CD14-positive monocyte (primary cell): ENCODE data around the gene HNRNPF. TPM values are rescaled to one million over a fixed set of nuclear protein-coding genes. Genes with fewer than 3 reads are reported as not detected.

Experiments
- DNase-seq, 3 donors: peaks; one replicate each; pipeline ENCODE4 v3.0.0-alpha.2; 2011 to 2022
- H2AFZ ChIP-seq: 2 replicates; pipeline ENCODE4 v1.6.0; 2012; ENCODE audit warnings: mild to moderate bottlenecking, low read depth, low read length, inconsistent platforms; ENCODE audit not compliant: insufficient read depth, poor library complexity, severe bottlenecking
- H3K27ac ChIP-seq, 2 donors: 1 replicate in 1 of 2; 2 replicates in 1 of 2; pipeline ENCODE4 v1.5.1; 2012 to 2013; ENCODE audit warnings: low read length in 2 of 2, control low read depth in 1 of 2, inconsistent platforms in 1 of 2, low read depth in 1 of 2, mild to moderate bottlenecking in 1 of 2
- H3K27me3 ChIP-seq, 2 donors: one replicate each; pipeline versions ENCODE4 v1.6.0 to v1.6.1; 2011 to 2013; ENCODE audit warnings: low read length in 2 of 2; ENCODE audit not compliant: control insufficient read depth in 2 of 2, insufficient read depth in 2 of 2
- H3K36me3 ChIP-seq, 2 donors: replicated peaks in 1 of 2; 1 replicate in 1 of 2; 2 replicates in 1 of 2; pipeline versions ENCODE4 v1.5.1 to v1.6.1; 2012 to 2013; ENCODE audit warnings: low read length in 2 of 2, control low read depth in 1 of 2, inconsistent platforms in 1 of 2, mild to moderate bottlenecking in 1 of 2; ENCODE audit not compliant: insufficient read depth in 2 of 2, control insufficient read depth in 1 of 2
- H3K4me1 ChIP-seq, 2 donors: 1 replicate in 1 of 2; 2 replicates in 1 of 2; pipeline versions ENCODE4 v1.5.1 to v1.6.1; 2012 to 2013; ENCODE audit warnings: low read length in 2 of 2, control low read depth in 1 of 2, inconsistent platforms in 1 of 2, mild to moderate bottlenecking in 1 of 2, moderate library complexity in 1 of 2; ENCODE audit not compliant: insufficient read depth in 2 of 2, control insufficient read depth in 1 of 2
- H3K4me2 ChIP-seq: replicated peaks from 2 replicates; pipeline ENCODE3; 2012; ENCODE audit warnings: low read length, moderate library complexity, mild to moderate bottlenecking; ENCODE audit not compliant: poor library complexity, severe bottlenecking; ENCODE audit errors: extremely low read depth
- H3K4me3 ChIP-seq, 3 experiments: fragments of 200-600 bp in 1 of 3; sonication (generic) in 1 of 3; replicated peaks in 1 of 3; 1 replicate in 2 of 3; 2 replicates in 1 of 3; pipeline ENCODE4 v1.5.1; 2011 to 2013; ENCODE audit warnings: low read length in 3 of 3, mild to moderate bottlenecking in 3 of 3, control low read depth in 2 of 3, low read depth in 2 of 3, inconsistent platforms in 1 of 3, moderate library complexity in 1 of 3
- H3K79me2 ChIP-seq: 2 replicates; pipeline ENCODE4 v1.6.0; 2012; ENCODE audit warnings: mild to moderate bottlenecking, control low read depth, inconsistent platforms, low read length, moderate library complexity; ENCODE audit not compliant: insufficient read depth
- H3K9ac ChIP-seq: 2 replicates; pipeline ENCODE4 v1.6.0; 2017; ENCODE audit warnings: low read length, mild to moderate bottlenecking; ENCODE audit not compliant: insufficient read depth, poor library complexity, severe bottlenecking
- H3K9me3 ChIP-seq, 2 donors: replicated peaks in 1 of 2; 1 replicate in 1 of 2; 2 replicates in 1 of 2; pipeline versions ENCODE4 v1.5.1 to v1.6.1; 2012 to 2013; ENCODE audit warnings: low read length in 2 of 2, control low read depth in 1 of 2; ENCODE audit not compliant: control insufficient read depth in 1 of 2, insufficient read depth in 1 of 2
- H4K20me1 ChIP-seq: 2 replicates; pipeline ENCODE4 v1.6.0; 2012; ENCODE audit warnings: mild to moderate bottlenecking, low read length, control low read depth, moderate library complexity; ENCODE audit not compliant: insufficient read depth
- H3K27ac Mint-ChIP-seq, 7 donors: one replicate each; pipeline ENCODE4 v1.8.0; 2020; ENCODE audit warnings: mild to moderate bottlenecking in 7 of 7, mixed read lengths in 7 of 7, moderate library complexity in 6 of 7, inconsistent platforms in 2 of 7
- H3K27me3 Mint-ChIP-seq, 3 donors: one replicate each; pipeline ENCODE4 v1.8.0; 2021 to 2022; ENCODE audit warnings: low read depth in 3 of 3, mild to moderate bottlenecking in 3 of 3, mixed read lengths in 3 of 3, moderate library complexity in 3 of 3, inconsistent platforms in 1 of 3
- H3K36me3 Mint-ChIP-seq, 2 donors: one replicate each; pipeline ENCODE4 v1.8.0; 2020; ENCODE audit warnings: mixed read lengths in 2 of 2, inconsistent platforms in 1 of 2, mild to moderate bottlenecking in 1 of 2
- H3K4me1 Mint-ChIP-seq: one replicate; pipeline ENCODE4 v1.8.0; 2020; ENCODE audit warnings: mild to moderate bottlenecking, mixed read lengths
- H3K4me3 Mint-ChIP-seq, 2 donors: one replicate each; pipeline ENCODE4 v1.8.0; 2020; ENCODE audit warnings: mild to moderate bottlenecking in 2 of 2, mixed read lengths in 2 of 2, moderate library complexity in 1 of 2
- H3K9me3 Mint-ChIP-seq, 7 donors: one replicate each; pipeline ENCODE4 v1.8.0; 2020 to 2022; ENCODE audit warnings: mixed read lengths in 7 of 7, mild to moderate bottlenecking in 6 of 7, moderate library complexity in 6 of 7, inconsistent platforms in 2 of 7
- WGBS: methylation state at CpG from one replicate; pipeline ENCODE4 v1.1.5; 2013; ENCODE audit warnings: missing lambda C conversion rate; ENCODE audit not compliant: insufficient coverage; 5-methylcytosine and 5-hydroxymethylcytosine counted together
- intact Hi-C, 2 donors: fragments of 100-400 bp; cut with micrococcal nuclease; formaldehyde crosslinking; loops; one replicate each; pipeline versions ENCODE4 v1.15.0 to v1.15.1; 2023
- polyA plus RNA-seq, 3 donors: library from polyadenylated mRNA; depleted of rRNA in 1 of 3; unstranded in 2 of 3; stranded (reverse) in 1 of 3; fragments of 300-500 nt in 2 of 3; fragments of >200 nt in 1 of 3; fragmentation: Illumina TruSeq in 2 of 3; gene quantifications; 1 replicate in 2 of 3; 2 replicates in 1 of 3; pipeline ENCODE4 v1.2.3, GENCODE V29; 2012 to 2021
- TF ChIP-seq, protein P1 (sequence below): fragments of 200-600 bp; IDR thresholded peaks from one replicate; pipeline ENCODE4 v1.8.0; 2022; ENCODE audit warnings: antibody characterized with exemption, mild to moderate bottlenecking

Gene HNRNPF
- polyA plus RNA-seq, 3 donors = 115 to 189 (median 188) TPM

DNA sequence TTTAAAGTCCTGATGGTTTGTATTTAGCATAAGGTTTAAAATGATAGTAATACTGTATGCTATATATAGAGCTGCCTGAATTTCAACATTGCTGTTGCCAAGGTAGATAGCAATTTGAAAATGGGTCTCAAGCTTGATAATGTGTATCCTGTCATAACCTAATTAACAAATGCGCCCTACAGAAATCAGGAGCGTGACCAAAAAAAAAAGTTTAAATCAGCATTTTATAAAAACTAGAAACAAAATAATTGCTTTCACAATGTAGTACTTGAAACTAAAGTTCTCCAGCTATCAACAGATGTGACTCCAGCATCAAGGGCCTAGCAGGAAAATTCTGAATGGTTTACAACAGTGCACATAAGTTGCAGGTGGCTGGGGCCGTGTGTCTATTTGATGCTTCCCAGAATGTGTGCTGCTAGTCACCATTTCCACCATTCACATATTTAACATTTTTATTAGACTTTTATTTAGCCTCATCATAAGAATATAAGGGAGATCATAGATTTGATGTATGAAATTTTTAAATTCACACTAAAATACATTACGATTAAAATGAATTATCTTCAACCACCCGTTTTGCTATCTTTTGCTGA lies 23.5 kb downstream of the HNRNPF start:
- Mint-ChIP-seq H3K4me3 (no peak overlapping the region), H3K36me3 (peaks cover 49 to 53% of the 10 kb centered on the region in 2 donors), H3K4me1 (peaks cover 2% of the 10 kb centered on the region), H3K27ac (no peak overlapping the region), H3K27me3 (no peaks in the 10 kb centered on the region), H3K9me3 (peaks cover 0 to 2% (median 0%) of the 10 kb centered on the region in 7 donors)
- TF ChIP-seq, protein P1, sequence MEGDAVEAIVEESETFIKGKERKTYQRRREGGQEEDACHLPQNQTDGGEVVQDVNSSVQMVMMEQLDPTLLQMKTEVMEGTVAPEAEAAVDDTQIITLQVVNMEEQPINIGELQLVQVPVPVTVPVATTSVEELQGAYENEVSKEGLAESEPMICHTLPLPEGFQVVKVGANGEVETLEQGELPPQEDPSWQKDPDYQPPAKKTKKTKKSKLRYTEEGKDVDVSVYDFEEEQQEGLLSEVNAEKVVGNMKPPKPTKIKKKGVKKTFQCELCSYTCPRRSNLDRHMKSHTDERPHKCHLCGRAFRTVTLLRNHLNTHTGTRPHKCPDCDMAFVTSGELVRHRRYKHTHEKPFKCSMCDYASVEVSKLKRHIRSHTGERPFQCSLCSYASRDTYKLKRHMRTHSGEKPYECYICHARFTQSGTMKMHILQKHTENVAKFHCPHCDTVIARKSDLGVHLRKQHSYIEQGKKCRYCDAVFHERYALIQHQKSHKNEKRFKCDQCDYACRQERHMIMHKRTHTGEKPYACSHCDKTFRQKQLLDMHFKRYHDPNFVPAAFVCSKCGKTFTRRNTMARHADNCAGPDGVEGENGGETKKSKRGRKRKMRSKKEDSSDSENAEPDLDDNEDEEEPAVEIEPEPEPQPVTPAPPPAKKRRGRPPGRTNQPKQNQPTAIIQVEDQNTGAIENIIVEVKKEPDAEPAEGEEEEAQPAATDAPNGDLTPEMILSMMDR = no peak
- Histone ChIP-seq H3K36me3 (peaks cover 49 to 59% of the 10 kb centered on the region in 2 donors), H3K9me3 (no peaks in the 10 kb centered on the region), H4K20me1 (peaks cover 67% of the 10 kb centered on the region), H3K4me3 (no peak overlapping the region), H3K27me3 (no peaks in the 10 kb centered on the region), H3K9ac (no peak overlapping the region), H3K4me1 (no peaks in the 10 kb centered on the region), H3K4me2 (no peak overlapping the region), H3K79me2 (peaks cover 38% of the 10 kb centered on the region), H2AFZ (no peak overlapping the region), H3K27ac (no peak overlapping the region)
- intact Hi-C loops = no loop called here
- no CpG with 5 or more reads among the region's 5 CpGs for WGBS
- DNase-seq = no peak

DNA sequence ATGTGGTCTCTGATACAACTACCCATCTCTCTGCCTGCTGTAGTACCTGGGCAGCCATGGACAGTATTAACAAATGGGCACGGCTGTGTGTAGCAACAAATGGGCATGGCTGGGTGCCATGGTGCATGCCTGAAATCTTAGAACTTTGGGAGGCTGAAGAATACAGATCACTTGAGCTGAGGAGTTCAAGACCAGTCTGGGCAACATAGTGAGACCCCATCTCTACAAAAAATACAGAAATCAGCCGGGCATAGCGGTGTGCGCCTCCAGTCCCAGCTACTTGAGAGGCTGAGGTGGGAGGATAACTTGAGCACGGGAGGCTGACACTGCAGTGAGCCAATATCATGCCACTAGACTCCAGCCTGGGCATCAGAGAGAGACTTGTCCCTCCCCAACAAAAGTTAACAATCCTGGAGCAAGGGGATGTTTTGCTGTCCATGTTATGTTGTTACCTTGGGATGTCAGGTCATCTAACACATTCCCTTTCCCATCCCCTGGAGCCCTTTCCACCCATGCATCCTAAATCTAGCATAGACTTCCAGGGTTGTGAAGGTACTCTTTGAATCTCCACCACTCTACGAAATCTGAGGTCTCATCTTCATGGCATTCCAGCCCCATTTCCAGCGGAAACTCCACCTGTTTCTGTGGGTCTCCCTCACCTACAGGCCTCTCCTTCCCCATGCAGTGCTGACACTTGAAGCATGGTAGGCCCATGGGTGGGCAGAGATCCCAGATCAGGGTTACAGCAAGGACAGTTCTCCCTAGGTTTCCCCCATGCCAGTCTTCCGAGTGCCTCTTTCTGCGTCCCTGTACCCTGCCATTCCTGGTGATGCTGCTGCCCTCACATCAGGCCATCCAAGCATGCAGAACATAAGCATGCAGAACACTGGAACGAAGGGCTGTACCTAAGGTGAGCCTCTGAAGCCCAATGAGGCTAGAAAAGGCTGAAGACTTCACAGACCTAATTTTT lies 24.4 kb downstream of the HNRNPF start:
- H3K9me3 Mint-ChIP-seq = peaks cover 0 to 2% (median 0%) of the 10 kb centered on the region in 7 donors
- Histone ChIP-seq H3K4me1 (no peaks in the 10 kb centered on the region), H4K20me1 (peaks cover 57% of the 10 kb centered on the region), H3K27me3 (no peaks in the 10 kb centered on the region), H3K9ac (no peak overlapping the region), H3K36me3 (peaks cover 39 to 50% of the 10 kb centered on the region in 2 donors), H2AFZ (no peak overlapping the region), H3K4me2 (no peak overlapping the region), H3K79me2 (peaks cover 28% of the 10 kb centered on the region), H3K4me3 (no peak overlapping the region), H3K27ac (peak overlapping the region in 1 of 2 donors; percentile 30), H3K9me3 (no peaks in the 10 kb centered on the region)
- WGBS = 84% methylated on average over 3 of the region's 10 CpGs
- peaks cover 39 to 43% of the 10 kb centered on the region in 2 donors for H3K36me3 Mint-ChIP-seq
- H3K4me3 Mint-ChIP-seq = no peak overlapping the region
- DNase-seq = no peak
- no peaks in the 10 kb centered on the region for H3K4me1 Mint-ChIP-seq
- H3K27ac Mint-ChIP-seq = peak overlapping the region in 4 of 7 donors; percentile 15 to 73 (median 43)
- intact Hi-C loops = no loop called here
- no peaks in the 10 kb centered on the region for H3K27me3 Mint-ChIP-seq
- TF ChIP-seq, protein P1 = no peak
